G401.6 (cell line): Measurements from ENCODE around the gene TRIM14.
"Not testable (repeated sequence)": the region's sequence is repeated elsewhere in the genome, so short reads cannot be mapped to it uniquely, and the experiment has no call there.

Experiments used
- FAIRE-seq: peaks from 2 replicates; lab custom pipeline; 2012; peaks lifted over from hg19 to GRCh38; lab: Jason Lieb, UNC

The TRIM14 gene

GRCh38 chr9:98081477-98082219 is 37.4 kb downstream of the TRIM14 start:
- FAIRE-seq, result no peak

- FAIRE-seq, result no peak
Measured at GRCh38 chr9:98080780-98081179, 38.2 kb downstream of the TRIM14 start.

GRCh38 chr9:98080326-98080725 is 38.7 kb downstream of the TRIM14 start:
- no peak for FAIRE-seq

- FAIRE-seq, result no peak
Measured at GRCh38 chr9:98078895-98079294, 40.1 kb downstream of the TRIM14 start.

GRCh38 chr9:98076514-98076890 is 42.5 kb downstream of the TRIM14 start:
- not testable (repeated sequence) for FAIRE-seq

GRCh38 chr9:98075332-98075805 is 43.7 kb downstream of the TRIM14 start:
- FAIRE-seq, result no peak

- peak; percentile 73 for FAIRE-seq
Measured at GRCh38 chr9:98074115-98074990, 44.7 kb downstream of the TRIM14 start.

GRCh38 chr9:98071737-98072136 is 47.3 kb downstream of the TRIM14 start:
- no peak for FAIRE-seq

GRCh38 chr9:98070704-98071103 is 48.3 kb downstream of the TRIM14 start:
- no peak for FAIRE-seq

- no peak for FAIRE-seq
Measured at GRCh38 chr9:98069551-98069950, 49.5 kb downstream of the TRIM14 start.

GRCh38 chr9:98067184-98067583 is 51.8 kb downstream of the TRIM14 start:
- FAIRE-seq, result no peak

GRCh38 chr9:98066235-98066634 is 52.8 kb downstream of the TRIM14 start:
- no peak for FAIRE-seq

- no peak for FAIRE-seq
Measured at GRCh38 chr9:98064623-98065392, 54.2 kb downstream of the TRIM14 start.

- FAIRE-seq, result no peak
Measured at GRCh38 chr9:98062161-98062560, 56.9 kb downstream of the TRIM14 start.

- no peak for FAIRE-seq
Measured at GRCh38 chr9:98057138-98057799, 61.8 kb downstream of the TRIM14 start.

GRCh38 chr9:98056269-98057137 is 62.5 kb downstream of the TRIM14 start, which contains the start of gene NANS:
Gene NANS, plus strand, starts transcription at chr9:98056732. Its CDS starts 77 bp downstream, at chr9:98056809.
- FAIRE-seq, result no peak

- no peak for FAIRE-seq
Measured at GRCh38 chr9:98054376-98054951, 64.6 kb downstream of the TRIM14 start.

GRCh38 chr9:98050351-98050750 is 68.7 kb downstream of the TRIM14 start:
- no peak for FAIRE-seq

- no peak for FAIRE-seq
Measured at GRCh38 chr9:98049288-98050072, 69.5 kb downstream of the TRIM14 start.

- FAIRE-seq, result no peak
Measured at GRCh38 chr9:98047002-98047401, 72.0 kb downstream of the TRIM14 start.
